Tibial nerve (tissue), 3 donors: Measurements from ENCODE around the gene SYK.

Source experiments
- CTCF ChIP-seq, 5 experiments: fragments of 200-600 bp in 3 of 5; fragments of 450-650 bp in 2 of 5; sonication (generic) in 3 of 5; IDR thresholded peaks; one replicate each; pipeline ENCODE4 v1.5.1; 2016 to 2019; ENCODE audit warnings: antibody characterized with exemption in 5 of 5, mild to moderate bottlenecking in 3 of 5, moderate library complexity in 2 of 5
- POLR2A ChIP-seq, 2 donors: fragments of 450-650 bp; IDR thresholded peaks; one replicate each; pipeline ENCODE4 v1.6.1; 2017; ENCODE audit warnings: antibody characterized with exemption in 2 of 2, mild to moderate bottlenecking in 2 of 2, moderate library complexity in 2 of 2

- TF ChIP-seq CTCF (IDR thresholded peaks at IDR 0.05): no peak
- no peak for TF ChIP-seq POLR2A (IDR thresholded peaks at IDR 0.05)
Measured at GRCh38 chr9:90945336-90945735, 143.7 kb downstream of the SYK start.
